GM19455 (cell line): ENCODE results near the gene GRIK3.
"Not testable (repeated sequence)": the region's sequence is repeated elsewhere in the genome, so short reads cannot be mapped to it uniquely, and the experiment has no call there.

Experiments used
- ATAC-seq: cut with Tn5 transposase; IDR thresholded peaks from one replicate; pipeline ENCODE4 v1.9.1; 2021; ENCODE audit not compliant: unreplicated experiment

Gene GRIK3

DNA sequence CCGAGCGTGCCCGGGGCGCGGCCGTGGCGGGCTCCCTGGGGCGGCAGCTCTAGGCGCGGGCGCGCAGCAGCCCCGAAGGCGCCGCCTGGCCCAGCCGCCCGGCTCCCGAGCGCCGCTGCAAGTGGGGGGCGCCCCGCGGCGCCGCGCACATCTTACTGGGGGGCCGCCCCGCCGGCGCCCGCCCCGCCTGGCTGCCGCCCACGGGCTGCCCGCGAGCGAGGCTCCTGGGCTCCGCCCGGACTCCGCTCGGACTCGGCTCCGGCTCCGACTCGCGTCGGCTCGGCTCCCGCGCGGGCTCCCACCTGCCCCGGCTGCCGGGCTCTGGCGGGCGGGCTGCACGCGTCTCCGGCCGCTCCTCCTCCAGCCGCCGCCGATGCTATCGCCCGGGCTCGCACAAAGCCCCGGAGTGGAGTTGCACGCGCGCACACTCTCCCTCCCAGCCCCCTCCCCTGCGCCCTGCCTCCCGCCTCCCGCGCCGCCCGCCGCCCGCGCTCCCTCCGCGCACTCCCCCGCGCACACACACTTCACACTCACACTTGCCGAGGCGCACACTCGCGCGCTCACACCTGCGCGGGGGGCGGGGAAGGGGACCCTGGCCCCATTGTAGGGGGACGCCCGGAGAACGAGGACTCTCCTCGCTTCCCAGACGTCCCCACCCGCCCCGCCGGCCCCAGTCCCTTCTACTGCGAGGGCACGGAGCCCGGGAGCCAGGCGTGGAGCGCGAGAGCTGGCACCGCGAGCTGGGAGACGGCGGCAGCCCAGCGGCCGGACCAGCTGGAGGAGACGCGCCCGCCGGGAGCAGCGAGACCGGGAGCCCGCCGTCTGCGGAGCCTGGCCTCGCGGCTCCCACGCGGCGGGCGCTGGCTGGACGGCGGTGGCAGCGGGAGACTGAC is at the start of gene GRIK3:
TSS of gene GRIK3 (minus strand) at position 395 of the 893 bp plus-strand sequence. CDS start 407 bp downstream, outside the sequence.
- no peak for ATAC-seq

- no peak for ATAC-seq
Observed at GRCh38 chr1:37084013-37084412, 49.7 kb upstream of the GRIK3 start.

DNA sequence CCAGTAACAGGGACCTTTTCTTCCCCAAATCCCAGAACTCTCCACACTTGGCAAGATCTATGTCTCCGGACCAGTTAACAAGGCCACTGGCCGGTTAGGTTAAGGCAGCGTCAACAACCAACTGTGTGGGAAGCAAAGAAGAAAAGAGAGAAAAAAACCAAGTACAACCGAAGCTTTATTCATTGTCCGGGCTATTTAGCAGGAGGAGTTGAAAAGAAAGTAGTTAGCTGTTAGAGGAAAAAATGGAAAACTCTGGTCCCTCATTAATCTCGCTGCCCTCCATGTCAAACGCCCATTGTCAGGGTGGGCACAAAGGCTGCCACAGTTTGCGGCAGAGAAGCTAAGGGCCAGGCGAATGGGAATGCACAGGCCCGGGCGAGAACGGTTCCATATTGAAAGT is 49.3 kb upstream of the GRIK3 start:
- ATAC-seq, result no peak

DNA sequence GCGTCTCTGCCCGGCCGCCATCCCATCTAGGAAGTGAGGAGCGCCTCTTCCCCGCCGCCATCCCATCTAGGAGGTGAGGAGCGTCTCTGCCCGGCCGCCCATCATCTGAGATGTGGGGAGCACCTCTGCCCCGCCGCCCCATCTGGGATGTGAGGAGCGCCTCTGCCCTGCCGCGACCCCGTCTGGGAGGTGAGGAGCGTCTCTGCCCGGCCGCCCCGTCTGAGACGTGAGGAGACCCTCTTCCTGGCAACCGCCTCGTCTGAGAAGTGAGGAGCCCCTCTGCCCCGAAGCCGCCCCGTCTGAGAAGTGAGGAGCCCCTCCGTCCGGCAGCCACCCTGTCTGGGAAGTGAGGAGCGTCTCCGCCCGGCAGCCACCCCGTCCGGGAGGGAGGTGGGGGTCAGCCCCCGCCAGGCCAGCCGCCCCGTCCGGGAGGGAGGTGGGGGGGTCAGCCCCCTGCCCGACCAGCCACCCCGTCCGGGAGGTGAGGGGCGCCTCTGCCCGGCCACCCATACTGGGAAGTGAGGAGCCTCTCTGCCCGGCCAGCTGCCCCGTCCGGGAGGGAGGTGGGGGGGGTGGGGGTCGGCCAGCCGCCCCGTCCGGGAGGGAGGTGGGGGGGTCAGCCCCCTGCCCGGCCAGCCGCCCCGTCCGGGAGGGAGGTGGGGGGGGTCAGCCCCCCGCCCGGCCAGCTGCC is 46.1 kb upstream of the GRIK3 start:
- ATAC-seq, result not testable (repeated sequence)

- no peak for ATAC-seq
Observed at GRCh38 chr1:37078866-37079265, 44.6 kb upstream of the GRIK3 start.

DNA sequence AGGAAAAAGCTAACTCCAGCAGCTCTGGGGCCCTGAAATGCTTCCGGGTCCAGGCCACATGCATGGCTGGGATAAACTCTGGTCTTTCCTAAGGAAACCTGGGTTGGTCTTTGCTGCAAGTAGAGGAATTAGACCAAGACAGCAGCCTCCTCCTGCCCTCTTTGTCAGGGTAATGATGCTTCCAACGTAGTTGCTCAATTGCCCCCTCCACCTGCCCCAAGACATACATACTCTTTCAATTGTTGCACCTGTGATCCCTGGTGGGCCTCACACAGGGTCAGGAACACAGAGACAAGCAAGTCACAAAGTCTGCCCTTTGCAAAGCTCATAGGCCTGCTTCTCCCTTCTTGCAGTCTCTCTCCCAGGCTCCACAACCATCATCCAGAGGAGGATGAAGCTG is 41.9 kb upstream of the GRIK3 start:
- no peak for ATAC-seq

- no peak for ATAC-seq
Observed at GRCh38 chr1:37073854-37074379, 39.6 kb upstream of the GRIK3 start.

- ATAC-seq, result no peak
Observed at GRCh38 chr1:37073152-37073853, 39.0 kb upstream of the GRIK3 start.

GRCh38 chr1:37071829-37072228 is 37.5 kb upstream of the GRIK3 start:
- no peak for ATAC-seq

DNA sequence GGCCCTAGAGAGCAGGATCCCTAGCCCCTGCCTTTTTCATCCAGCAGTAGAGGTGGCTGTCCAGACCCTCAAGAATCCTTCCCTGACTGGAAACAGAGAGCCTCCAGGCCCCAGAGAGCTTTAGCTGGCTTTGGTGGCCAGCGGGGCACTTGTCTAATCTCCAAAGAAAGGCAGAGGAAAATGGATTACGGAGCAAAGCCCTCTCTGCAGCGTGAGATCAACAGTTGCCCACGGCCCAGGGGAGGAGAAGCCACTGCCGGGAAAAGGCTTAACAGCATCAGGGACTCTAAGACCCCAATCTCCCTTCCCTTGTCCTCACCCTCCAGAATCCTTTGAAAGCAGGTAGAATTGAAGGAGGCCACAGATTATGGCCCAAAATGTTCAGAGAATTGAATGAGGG is 35.8 kb upstream of the GRIK3 start:
- ATAC-seq, result no peak

DNA sequence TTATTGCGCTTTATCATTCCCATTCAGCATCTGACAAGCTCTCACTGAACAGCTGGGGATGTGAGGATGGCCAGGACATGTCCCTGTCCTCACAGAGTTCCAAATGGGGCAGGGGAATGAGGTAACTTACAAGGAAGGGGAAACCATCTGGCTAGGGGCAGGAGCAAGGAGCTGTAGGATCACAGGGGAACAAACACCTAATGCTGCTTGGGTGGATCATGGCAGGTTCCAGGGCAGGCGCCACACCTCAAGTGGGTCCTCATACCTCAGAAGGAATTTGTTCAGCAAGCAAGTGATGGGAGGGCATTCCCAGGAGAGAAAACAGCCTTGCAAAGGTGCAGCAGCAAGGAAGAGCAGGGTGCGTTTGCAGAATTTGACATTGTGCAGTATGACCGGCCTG is 35.1 kb upstream of the GRIK3 start:
- no peak for ATAC-seq

DNA sequence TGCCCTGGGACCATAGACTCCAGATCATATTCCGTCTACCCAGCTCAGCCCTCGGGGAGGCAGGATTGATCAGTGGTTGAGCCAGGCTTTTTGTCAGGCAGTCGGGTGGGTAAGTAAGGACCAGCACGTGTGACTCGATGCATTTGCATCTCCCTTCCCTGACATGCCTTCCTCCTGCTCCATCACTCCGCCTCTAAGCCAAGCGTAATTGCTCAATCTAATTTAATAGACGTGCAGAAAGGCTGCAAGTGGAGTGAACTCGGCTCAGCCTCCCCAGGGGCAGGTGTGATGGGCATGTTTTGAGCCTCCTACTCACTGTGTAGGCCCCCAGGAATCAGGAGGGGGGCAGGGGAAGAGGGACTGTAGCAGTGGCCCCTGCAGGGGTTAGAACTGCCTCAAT is 34.6 kb upstream of the GRIK3 start:
- no peak for ATAC-seq

GRCh38 chr1:37068260-37068659 is 33.9 kb upstream of the GRIK3 start:
- no peak for ATAC-seq

DNA sequence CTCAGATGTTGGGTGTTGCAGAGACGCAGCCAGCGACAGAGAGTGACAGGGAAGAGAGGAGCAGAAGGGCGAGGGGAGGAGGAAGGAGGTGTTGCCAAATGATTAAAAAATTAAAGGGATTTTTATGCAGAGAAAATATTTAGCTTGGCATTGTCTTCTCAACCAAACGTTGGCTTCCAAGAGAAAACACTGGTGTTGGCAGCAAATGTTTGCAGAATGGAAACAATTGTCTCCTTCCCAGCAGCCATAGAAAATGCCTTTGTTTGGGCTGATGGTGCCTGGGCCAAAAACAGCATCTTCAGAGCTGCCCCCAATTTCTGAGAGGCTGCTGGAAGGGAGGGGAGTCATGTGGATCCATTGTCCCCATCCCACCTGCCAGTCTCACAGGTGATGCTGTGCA is 29.7 kb upstream of the GRIK3 start:
- ATAC-seq, result no peak

DNA sequence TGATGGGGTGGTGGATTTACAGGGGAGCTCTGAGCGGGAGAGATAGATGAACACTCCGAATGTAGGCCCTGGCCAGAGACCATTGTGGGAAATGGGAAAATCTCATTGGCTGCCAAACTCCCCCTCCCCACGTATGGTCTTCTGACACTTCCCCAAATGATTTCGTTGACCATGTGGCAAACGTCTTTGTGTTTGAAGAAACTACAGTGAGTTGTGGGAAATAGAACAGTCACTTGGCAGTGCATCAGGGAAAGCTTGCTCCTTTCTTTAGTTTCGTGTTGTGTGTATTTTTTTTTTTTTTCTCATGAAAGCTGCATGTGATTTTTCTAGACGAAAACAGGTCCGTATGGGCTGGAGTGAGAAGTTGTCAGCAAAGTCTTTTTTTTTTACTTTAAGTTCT is 25.0 kb upstream of the GRIK3 start:
- no peak for ATAC-seq

DNA sequence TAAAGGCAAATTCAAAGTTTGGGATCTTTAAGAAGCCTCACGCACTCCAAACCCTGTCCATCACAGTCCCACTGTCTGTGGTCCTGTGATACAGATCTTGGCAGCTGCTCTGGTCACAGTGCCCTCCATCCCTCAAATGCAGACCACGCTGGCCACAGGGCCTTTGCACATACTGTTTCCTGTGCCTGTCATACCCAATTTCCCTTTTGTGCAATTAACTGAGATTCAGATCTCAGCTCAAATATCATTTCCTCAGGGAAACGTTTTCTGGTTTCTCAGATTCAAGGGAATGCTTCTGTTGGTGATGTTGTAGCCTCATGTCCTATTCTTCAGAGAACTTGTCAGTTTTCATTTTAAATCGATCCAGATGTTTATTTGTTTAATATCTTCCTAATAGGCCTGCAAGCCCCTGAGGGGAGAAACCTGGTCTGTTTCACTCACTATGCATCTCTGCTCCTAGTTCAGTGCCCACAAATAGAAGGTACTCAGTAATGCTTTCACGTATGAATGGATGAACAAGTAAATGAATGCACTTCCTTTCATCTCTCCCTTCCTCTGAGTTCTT is 24.2 kb upstream of the GRIK3 start:
- no peak for ATAC-seq

- no peak for ATAC-seq
Observed at GRCh38 chr1:37056325-37056724, 22.0 kb upstream of the GRIK3 start.

GRCh38 chr1:37055631-37056030 is 21.3 kb upstream of the GRIK3 start:
- no peak for ATAC-seq

- ATAC-seq, result no peak
Observed at GRCh38 chr1:37053173-37053572, 18.9 kb upstream of the GRIK3 start.

DNA sequence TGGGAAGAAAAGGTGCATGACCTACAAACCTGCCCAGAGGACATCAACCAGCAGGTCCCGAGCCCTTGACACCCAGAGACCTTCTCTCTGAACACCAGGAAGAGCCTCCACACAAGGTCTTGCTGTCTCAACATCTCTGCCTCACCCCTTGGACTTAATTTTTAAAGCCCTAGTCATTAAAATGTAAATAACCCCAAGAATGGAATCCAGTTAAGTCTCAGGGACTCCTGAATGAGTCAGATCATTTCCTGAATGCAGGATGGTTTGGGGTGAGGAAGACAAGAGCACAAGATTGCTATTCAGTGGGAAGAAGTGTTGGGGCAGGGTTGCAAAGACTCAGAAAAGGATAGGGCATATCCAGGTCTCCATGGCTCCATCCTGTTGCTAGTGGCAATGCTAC is 17.8 kb upstream of the GRIK3 start:
- ATAC-seq, result no peak

- no peak for ATAC-seq
Observed at GRCh38 chr1:37051346-37051745, 17.0 kb upstream of the GRIK3 start.
